ENCODE data around the gene SDSL.

SDSL gene

GRCh38 chr12:113422030-113422885, at the start of gene SDSL:
Gene SDSL (plus strand): TSS chr12:113422380. CDS start chr12:113427983, 5,603 bp downstream.
- DNase-seq = peak; percentile 93

GRCh38 chr12:113373440-113373839, 48.7 kb upstream of the SDSL start:
- no peak for DNase-seq

- DNase-seq = peak; percentile 46
Observed at GRCh38 chr12:113373969-113374368, 48.2 kb upstream of the SDSL start.

- DNase-seq = no peak
Observed at GRCh38 chr12:113374823-113375428, 47.3 kb upstream of the SDSL start.

GRCh38 chr12:113378291-113378690, 43.9 kb upstream of the SDSL start:
- no peak for DNase-seq

- no peak for DNase-seq
Observed at GRCh38 chr12:113381220-113381619, 41.0 kb upstream of the SDSL start.

- no peak for DNase-seq
Observed at GRCh38 chr12:113382206-113382605, 40.0 kb upstream of the SDSL start.

GRCh38 chr12:113384778-113385177, 37.4 kb upstream of the SDSL start:
- no peak for DNase-seq

- no peak for DNase-seq
Observed at GRCh38 chr12:113385282-113385882, 36.8 kb upstream of the SDSL start.

GRCh38 chr12:113386866-113387566, 35.2 kb upstream of the SDSL start:
- no peak for DNase-seq

- DNase-seq = no peak
Observed at GRCh38 chr12:113387631-113388030, 34.5 kb upstream of the SDSL start.

- no peak for DNase-seq
Observed at GRCh38 chr12:113388351-113388750, 33.8 kb upstream of the SDSL start.

- DNase-seq = no peak
Observed at GRCh38 chr12:113390064-113391043, 31.8 kb upstream of the SDSL start.

GRCh38 chr12:113391145-113391544, 31.0 kb upstream of the SDSL start:
- no peak for DNase-seq

- DNase-seq = no peak
Observed at GRCh38 chr12:113391650-113392337, 30.4 kb upstream of the SDSL start.

GRCh38 chr12:113392520-113392919, 29.7 kb upstream of the SDSL start:
- no peak for DNase-seq

GRCh38 chr12:113392988-113393579, 29.1 kb upstream of the SDSL start:
- DNase-seq = peak; percentile 16

- no peak for DNase-seq
Observed at GRCh38 chr12:113393749-113394148, 28.4 kb upstream of the SDSL start.

- no peak for DNase-seq
Observed at GRCh38 chr12:113395119-113395518, 27.1 kb upstream of the SDSL start.

- no peak for DNase-seq
Observed at GRCh38 chr12:113396200-113396599, 26.0 kb upstream of the SDSL start.

Data from hematopoietic multipotent progenitor cell treated with erythropoietin and hydrocortisone succinate and interleukin-3 and kit ligand, for 8 days (in vitro differentiated cells).